Measurements from ENCODE around the gene SLC25A45. TPM values are rescaled to one million over a fixed set of nuclear protein-coding genes. Genes with fewer than 3 reads are reported as not detected.
A peak's percentile ranks its signal among the peaks of the same experiment; 100 is the strongest.

Gene SLC25A45
- total and polyA plus RNA-seq, 9 donors: 4.0 to 8.3 (median 5.2) TPM

DNA sequence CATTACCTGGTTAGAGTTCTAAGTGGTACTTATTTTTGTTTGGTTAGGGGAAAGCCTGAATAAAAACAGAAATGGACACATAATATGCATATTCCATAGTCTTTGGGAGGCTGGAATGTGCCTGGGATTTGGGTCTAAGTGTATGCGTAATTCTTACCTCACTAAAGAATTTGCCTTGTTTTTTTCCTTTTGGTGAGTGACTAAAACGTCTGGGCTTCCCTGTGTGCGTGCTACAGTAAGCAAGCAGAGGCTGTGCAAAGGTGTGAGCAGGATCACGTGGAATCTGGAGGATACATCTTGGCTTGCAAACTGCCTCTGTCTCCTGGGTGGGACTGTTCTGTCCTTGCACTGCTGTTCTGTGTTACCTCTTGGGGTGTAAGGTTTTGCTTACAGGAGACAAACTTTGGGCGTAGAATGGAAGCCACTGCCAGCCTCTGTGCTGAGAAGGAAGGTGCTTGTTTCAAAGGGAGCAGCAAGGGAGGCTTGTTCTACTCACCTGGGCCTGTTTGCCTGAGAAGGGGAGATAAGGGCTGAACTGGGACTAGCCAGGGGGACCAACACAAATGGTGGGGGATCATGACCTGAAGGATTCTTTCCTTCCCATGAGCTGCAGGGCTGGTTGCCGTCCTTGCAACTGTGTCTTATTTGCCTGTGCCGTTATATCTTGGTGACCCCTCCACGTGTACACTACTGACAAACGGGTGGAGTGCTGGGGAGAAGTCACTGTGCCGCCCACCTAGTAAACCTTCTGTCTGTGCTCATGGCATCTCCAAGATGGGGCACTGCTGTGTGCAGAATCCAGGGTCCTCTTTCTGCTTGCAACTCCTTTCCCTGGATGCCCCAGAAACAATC is 44.6 kb upstream of the SLC25A45 start:
- 45% methylated on average over 7 of the region's 10 CpGs for WGBS (ENCODE audit: insufficient coverage)
- H3K36me3 ChIP-seq (ENCODE audit: control insufficient read depth, insufficient read depth, low read length): peaks cover 14% of the 10 kb centered on the region
- no peak for DNase-seq
- no peaks in the 10 kb centered on the region for H3K9me3 ChIP-seq (replicated peaks; ENCODE audit: control insufficient read depth, low read depth, low read length)
- peaks cover 46% of the 10 kb centered on the region for H3K4me1 ChIP-seq (ENCODE audit: control insufficient read depth, insufficient read depth, low read length)
- H3K4me3 ChIP-seq (ENCODE audit: low read length): peak overlapping the region; percentile 81
- H3K27ac ChIP-seq (ENCODE audit: low read length): peak overlapping the region; percentile 100
- H3K27me3 ChIP-seq (ENCODE audit: control insufficient read depth, insufficient read depth, low read length): no peaks in the 10 kb centered on the region

DNA sequence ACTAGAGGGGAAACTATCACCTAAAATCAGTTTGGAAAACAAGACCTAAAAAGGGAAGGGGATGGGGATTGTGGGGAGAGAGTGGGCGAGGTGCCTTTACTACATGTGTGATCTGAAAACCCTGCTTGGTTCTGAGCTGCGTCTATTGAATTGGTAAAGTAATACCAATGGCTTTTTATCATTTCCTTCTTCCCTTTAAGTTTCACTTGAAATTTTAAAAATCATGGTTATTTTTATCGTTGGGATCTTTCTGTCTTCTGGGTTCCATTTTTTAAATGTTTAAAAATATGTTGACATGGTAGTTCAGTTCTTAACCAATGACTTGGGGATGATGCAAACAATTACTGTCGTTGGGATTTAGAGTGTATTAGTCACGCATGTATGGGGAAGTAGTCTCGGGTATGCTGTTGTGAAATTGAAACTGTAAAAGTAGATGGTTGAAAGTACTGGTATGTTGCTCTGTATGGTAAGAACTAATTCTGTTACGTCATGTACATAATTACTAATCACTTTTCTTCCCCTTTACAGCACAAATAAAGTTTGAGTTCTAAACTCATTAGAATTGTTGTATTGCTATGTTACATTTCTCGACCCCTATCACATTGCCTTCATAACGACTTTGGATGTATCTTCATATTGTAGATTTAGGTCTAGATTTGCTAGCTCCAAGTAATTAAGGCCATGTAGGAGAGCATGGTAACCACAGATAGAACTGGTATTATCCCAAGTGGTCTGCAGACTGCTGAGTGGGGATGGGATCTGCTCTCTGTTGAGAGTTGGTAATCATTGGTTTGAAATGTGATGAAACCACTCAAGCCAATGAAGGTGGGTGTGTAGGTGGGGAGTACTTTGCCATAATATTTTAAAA is 43.8 kb upstream of the SLC25A45 start:
- WGBS (ENCODE audit: insufficient coverage): 0% methylated on average over 1 of the region's 9 CpGs
- H3K4me3 ChIP-seq (ENCODE audit: low read length): peak overlapping the region; percentile 81
- H3K4me1 ChIP-seq (ENCODE audit: control insufficient read depth, insufficient read depth, low read length): peaks cover 53% of the 10 kb centered on the region
- H3K9me3 ChIP-seq (replicated peaks; ENCODE audit: control insufficient read depth, low read depth, low read length): no peaks in the 10 kb centered on the region
- DNase-seq: peak; percentile 85
- H3K36me3 ChIP-seq (ENCODE audit: control insufficient read depth, insufficient read depth, low read length): peaks cover 14% of the 10 kb centered on the region
- H3K27me3 ChIP-seq (ENCODE audit: control insufficient read depth, insufficient read depth, low read length): no peaks in the 10 kb centered on the region
- peak overlapping the region; percentile 100 for H3K27ac ChIP-seq (ENCODE audit: low read length)

DNA sequence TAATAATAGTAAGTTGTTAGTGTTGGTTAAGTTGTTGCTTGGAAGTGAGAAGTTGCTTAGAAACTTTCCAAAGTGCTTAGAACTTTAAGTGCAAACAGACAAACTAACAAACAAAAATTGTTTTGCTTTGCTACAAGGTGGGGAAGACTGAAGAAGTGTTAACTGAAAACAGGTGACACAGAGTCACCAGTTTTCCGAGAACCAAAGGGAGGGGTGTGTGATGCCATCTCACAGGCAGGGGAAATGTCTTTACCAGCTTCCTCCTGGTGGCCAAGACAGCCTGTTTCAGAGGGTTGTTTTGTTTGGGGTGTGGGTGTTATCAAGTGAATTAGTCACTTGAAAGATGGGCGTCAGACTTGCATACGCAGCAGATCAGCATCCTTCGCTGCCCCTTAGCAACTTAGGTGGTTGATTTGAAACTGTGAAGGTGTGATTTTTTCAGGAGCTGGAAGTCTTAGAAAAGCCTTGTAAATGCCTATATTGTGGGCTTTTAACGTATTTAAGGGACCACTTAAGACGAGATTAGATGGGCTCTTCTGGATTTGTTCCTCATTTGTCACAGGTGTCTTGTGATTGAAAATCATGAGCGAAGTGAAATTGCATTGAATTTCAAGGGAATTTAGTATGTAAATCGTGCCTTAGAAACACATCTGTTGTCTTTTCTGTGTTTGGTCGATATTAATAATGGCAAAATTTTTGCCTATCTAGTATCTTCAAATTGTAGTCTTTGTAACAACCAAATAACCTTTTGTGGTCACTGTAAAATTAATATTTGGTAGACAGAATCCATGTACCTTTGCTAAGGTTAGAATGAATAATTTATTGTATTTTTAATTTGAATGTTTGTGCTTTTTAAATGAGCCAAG is 42.9 kb upstream of the SLC25A45 start:
- H3K9me3 ChIP-seq (replicated peaks; ENCODE audit: control insufficient read depth, low read depth, low read length): no peaks in the 10 kb centered on the region
- WGBS (ENCODE audit: insufficient coverage): 9% methylated on average over 5 of the region's 9 CpGs
- peak overlapping the region; percentile 100 for H3K27ac ChIP-seq (ENCODE audit: low read length)
- peaks cover 14% of the 10 kb centered on the region for H3K36me3 ChIP-seq (ENCODE audit: control insufficient read depth, insufficient read depth, low read length)
- peak overlapping the region; percentile 81 for H3K4me3 ChIP-seq (ENCODE audit: low read length)
- DNase-seq: peak; percentile 76
- peaks cover 62% of the 10 kb centered on the region for H3K4me1 ChIP-seq (ENCODE audit: control insufficient read depth, insufficient read depth, low read length)
- H3K27me3 ChIP-seq (ENCODE audit: control insufficient read depth, insufficient read depth, low read length): no peaks in the 10 kb centered on the region

DNA sequence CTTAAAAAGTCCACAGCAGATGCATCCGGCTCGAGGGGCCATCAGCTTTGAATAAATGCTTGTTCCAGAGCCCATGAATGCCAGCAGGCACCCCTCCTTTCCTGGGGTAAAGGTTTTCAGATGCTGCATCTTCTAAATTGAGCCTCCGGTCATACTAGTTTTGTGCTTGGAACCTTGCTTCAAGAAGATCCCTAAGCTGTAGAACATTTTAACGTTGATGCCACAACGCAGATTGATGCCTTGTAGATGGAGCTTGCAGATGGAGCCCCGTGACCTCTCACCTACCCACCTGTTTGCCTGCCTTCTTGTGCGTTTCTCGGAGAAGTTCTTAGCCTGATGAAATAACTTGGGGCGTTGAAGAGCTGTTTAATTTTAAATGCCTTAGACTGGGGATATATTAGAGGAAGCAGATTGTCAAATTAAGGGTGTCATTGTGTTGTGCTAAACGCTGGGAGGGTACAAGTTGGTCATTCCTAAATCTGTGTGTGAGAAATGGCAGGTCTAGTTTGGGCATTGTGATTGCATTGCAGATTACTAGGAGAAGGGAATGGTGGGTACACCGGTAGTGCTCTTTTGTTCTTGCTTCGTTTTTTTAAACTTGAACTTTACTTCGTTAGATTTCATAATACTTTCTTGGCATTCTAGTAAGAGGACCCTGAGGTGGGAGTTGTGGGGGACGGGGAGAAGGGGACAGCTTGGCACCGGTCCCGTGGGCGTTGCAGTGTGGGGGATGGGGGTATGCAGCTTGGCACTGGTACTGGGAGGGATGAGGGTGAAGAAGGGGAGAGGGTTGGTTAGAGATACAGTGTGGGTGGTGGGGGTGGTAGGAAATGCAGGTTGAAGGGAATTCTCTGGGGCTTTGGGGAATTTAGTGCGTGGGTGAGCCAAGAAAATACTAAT is 42.0 kb upstream of the SLC25A45 start:
- Histone ChIP-seq H3K36me3 (ENCODE audit: control insufficient read depth, insufficient read depth, low read length) (peaks cover 11% of the 10 kb centered on the region), H3K27ac (ENCODE audit: low read length) (peak overlapping the region; percentile 100)
- 14% methylated on average over 10 of the region's 18 CpGs for WGBS (ENCODE audit: insufficient coverage)

DNA sequence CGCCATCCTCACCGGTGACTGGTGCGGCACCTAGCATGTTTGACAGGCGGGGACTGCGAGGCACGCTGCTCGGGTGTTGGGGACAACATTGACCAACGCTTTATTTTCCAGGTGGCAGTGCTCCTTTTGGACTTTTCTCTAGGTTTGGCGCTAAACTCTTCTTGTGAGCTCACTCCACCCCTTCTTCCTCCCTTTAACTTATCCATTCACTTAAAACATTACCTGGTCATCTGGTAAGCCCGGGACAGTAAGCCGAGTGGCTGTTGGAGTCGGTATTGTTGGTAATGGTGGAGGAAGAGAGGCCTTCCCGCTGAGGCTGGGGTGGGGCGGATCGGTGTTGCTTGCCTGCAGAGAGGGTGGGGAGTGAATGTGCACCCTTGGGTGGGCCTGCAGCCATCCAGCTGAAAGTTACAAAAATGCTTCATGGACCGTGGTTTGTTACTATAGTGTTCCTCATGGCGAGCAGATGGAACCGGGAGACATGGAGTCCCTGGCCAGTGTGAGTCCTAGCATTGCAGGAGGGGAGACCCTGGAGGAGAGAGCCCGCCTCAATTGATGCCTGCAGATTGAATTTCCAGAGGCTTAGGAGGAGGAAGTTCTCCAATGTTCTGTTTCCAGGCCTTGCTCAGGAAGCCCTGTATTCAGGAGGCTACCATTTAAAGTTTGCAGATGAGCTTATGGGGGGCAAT is 41.2 kb upstream of the SLC25A45 start:
- 33% methylated on average over 16 of the region's 19 CpGs for WGBS (ENCODE audit: insufficient coverage)
- H3K36me3 ChIP-seq (ENCODE audit: control insufficient read depth, insufficient read depth, low read length): peaks cover 11% of the 10 kb centered on the region

More for the DNA sequence above, 42.0 kb upstream of the SLC25A45 start:
- H3K27me3 ChIP-seq (ENCODE audit: control insufficient read depth, insufficient read depth, low read length): no peaks in the 10 kb centered on the region
- peaks cover 64% of the 10 kb centered on the region for H3K4me1 ChIP-seq (ENCODE audit: control insufficient read depth, insufficient read depth, low read length)
- peak overlapping the region; percentile 81 for H3K4me3 ChIP-seq (ENCODE audit: low read length)
- DNase-seq: no peak
- H3K9me3 ChIP-seq (replicated peaks; ENCODE audit: control insufficient read depth, low read depth, low read length): no peaks in the 10 kb centered on the region

DNA sequence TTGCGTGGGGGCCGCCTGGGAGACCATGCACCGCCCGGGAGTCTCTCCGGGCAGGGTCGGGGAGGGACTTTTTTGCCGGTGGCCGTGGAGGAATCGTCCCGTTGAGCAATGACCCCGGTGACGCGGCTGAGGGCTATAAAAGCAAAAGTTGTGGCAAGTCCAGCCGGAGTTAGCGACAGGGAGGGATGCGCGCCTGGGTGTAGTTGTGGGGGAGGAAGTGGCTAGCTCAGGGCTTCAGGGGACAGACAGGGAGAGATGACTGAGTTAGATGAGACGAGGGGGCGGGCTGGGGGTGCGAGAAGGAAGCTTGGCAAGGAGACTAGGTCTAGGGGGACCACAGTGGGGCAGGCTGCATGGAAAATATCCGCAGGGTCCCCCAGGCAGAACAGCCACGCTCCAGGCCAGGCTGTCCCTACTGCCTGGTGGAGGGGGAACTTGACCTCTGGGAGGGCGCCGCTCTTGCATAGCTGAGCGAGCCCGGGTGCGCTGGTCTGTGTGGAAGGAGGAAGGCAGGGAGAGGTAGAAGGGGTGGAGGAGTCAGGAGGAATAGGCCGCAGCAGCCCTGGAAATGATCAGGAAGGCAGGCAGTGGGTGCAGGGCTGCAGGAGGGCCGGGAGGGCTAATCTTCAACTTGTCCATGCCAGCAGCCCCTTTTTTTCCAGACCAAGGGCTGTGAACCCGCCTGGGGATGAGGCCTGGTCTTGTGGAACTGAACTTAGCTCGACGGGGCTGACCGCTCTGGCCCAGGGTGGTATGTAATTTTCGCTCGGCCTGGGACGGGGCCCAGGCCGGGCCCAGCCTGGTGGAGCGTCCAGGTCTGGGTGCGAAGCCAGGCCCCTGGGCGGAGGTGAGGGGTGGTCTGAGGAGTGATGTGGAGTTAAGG is 40.4 kb upstream of the SLC25A45 start, which contains the start of gene NEAT1:
Gene NEAT1, plus strand, starts transcription at position 166 of the 883 bp plus-strand sequence.
- Histone ChIP-seq H3K27me3 (ENCODE audit: control insufficient read depth, insufficient read depth, low read length) (no peaks in the 10 kb centered on the region), H3K4me3 (ENCODE audit: low read length) (peak within 1 kb of the TSS; percentile 81), H3K4me1 (ENCODE audit: control insufficient read depth, insufficient read depth, low read length) (peaks cover 77% of the 10 kb centered on the region), H3K9me3 (replicated peaks; ENCODE audit: control insufficient read depth, low read depth, low read length) (no peaks in the 10 kb centered on the region), H3K36me3 (ENCODE audit: control insufficient read depth, insufficient read depth, low read length) (peaks cover 11% of the 10 kb centered on the region), H3K27ac (ENCODE audit: low read length) (peak within 1 kb of the TSS; percentile 100)
- 10% methylated on average over 39 of the region's 40 CpGs for WGBS (ENCODE audit: insufficient coverage)
- DNase-seq: peak; percentile 97

More for the DNA sequence above, 41.2 kb upstream of the SLC25A45 start:
- Histone ChIP-seq H3K4me1 (ENCODE audit: control insufficient read depth, insufficient read depth, low read length) (peaks cover 70% of the 10 kb centered on the region), H3K27me3 (ENCODE audit: control insufficient read depth, insufficient read depth, low read length) (no peaks in the 10 kb centered on the region), H3K9me3 (replicated peaks; ENCODE audit: control insufficient read depth, low read depth, low read length) (no peaks in the 10 kb centered on the region), H3K27ac (ENCODE audit: low read length) (peak overlapping the region; percentile 100), H3K4me3 (ENCODE audit: low read length) (peak overlapping the region; percentile 81)
- no peak for DNase-seq

DNA sequence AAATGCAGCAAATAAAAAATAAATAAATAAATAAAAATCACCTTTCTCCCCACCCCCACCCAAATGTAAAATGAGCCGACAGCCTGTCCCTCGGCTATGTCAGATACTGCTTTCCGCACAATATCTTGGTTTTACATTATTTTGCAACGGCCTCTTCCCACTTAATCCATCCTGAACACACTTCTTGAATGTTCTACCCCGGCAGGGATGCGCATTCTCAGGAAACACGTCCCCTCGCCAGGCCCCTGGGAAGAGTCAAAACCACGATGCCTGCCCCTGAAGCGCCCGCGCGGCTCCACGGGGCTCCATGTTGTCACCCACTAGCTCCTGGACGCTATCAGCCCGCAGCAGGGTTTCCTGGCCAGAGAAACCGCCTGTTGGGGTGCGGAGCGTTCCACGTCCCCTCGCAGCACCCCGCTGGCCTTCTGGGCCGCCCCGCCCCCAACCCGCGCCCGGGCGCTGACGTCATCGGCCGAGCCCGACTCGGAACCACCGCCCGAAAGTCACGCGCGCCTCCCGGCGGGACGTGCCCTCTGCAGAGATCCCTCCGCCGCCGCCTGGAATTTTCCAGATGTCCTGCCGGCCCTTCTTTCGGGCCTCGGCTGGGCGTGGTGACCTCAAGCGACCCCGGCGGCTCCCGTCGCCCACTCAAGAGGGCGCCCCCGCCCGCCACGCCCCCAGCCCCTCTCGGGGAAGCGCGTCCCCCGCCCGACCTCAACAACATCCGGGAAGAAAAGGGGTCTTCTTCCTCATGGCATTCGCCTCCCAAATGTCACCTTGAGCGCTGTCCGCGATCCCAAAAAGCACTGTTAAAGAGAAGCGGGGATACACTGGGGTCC is 39.6 kb upstream of the SLC25A45 start:
- Histone ChIP-seq H3K27me3 (ENCODE audit: control insufficient read depth, insufficient read depth, low read length) (no peaks in the 10 kb centered on the region), H3K27ac (ENCODE audit: low read length) (peak overlapping the region; percentile 100), H3K36me3 (ENCODE audit: control insufficient read depth, insufficient read depth, low read length) (peaks cover 3% of the 10 kb centered on the region), H3K4me1 (ENCODE audit: control insufficient read depth, insufficient read depth, low read length) (peaks cover 78% of the 10 kb centered on the region), H3K4me3 (ENCODE audit: low read length) (peak overlapping the region; percentile 81), H3K9me3 (replicated peaks; ENCODE audit: control insufficient read depth, low read depth, low read length) (no peaks in the 10 kb centered on the region)
- peak; percentile 99 for DNase-seq
- under 1% methylated on average over 51 of the region's 68 CpGs for WGBS (ENCODE audit: insufficient coverage)

Measured in muscle of leg (tissue), 11 donors.